Esophagus muscularis mucosa (tissue), 4 donors: ENCODE results near the gene SAMD14. TPM values are rescaled to one million over a fixed set of nuclear protein-coding genes. Genes with fewer than 3 reads are reported as not detected.

Experiments used
- DNase-seq: peaks from one replicate; pipeline ENCODE4 v3.0.0-alpha.2; 2017; ENCODE audit errors: extremely low spot score
- H3K27ac ChIP-seq, 4 donors: fragments of 200-600 bp; sonication (generic); replicated peaks in 1 of 4; 1 replicate in 3 of 4; 2 replicates in 1 of 4; pipeline ENCODE4 v1.5.1; 2016 to 2019; ENCODE audit warnings: mild to moderate bottlenecking in 1 of 4
- H3K27me3 ChIP-seq, 4 donors: fragments of 200-600 bp; sonication (generic); one replicate each; pipeline versions ENCODE4 v1.5.1 to v1.6.0; 2016 to 2019
- H3K36me3 ChIP-seq, 4 donors: fragments of 200-600 bp; sonication (generic); one replicate each; pipeline ENCODE4 v1.5.1; 2016 to 2019
- H3K4me1 ChIP-seq, 4 donors: fragments of 200-600 bp; sonication (generic); one replicate each; pipeline ENCODE4 v1.5.1; 2016 to 2019
- H3K4me3 ChIP-seq, 4 donors: fragments of 200-600 bp; sonication (generic); 1 replicate in 2 of 4; 2 replicates in 2 of 4; pipeline ENCODE4 v1.5.1; 2016 to 2019; ENCODE audit warnings: mild to moderate bottlenecking in 4 of 4, moderate library complexity in 1 of 4
- H3K9me3 ChIP-seq, 4 donors: fragments of 200-600 bp; sonication (generic); 1 replicate in 3 of 4; 2 replicates in 1 of 4; pipeline ENCODE4 v1.5.1; 2016 to 2019
- EP300 ChIP-seq: sonication (generic); formaldehyde crosslinking; IDR thresholded peaks from one replicate; pipeline ENCODE4 v1.6.1; 2017; ENCODE audit warnings: antibody characterized with exemption
- POLR2A ChIP-seq: fragments of 450-650 bp; IDR thresholded peaks from one replicate; pipeline ENCODE4 v1.6.1; 2017; ENCODE audit warnings: antibody characterized with exemption, moderate library complexity, mild to moderate bottlenecking, low read depth
- POLR2AphosphoS5 ChIP-seq, 2 donors: sonication (generic); formaldehyde crosslinking; IDR thresholded peaks; one replicate each; pipeline ENCODE4 v1.6.1; 2017; ENCODE audit warnings: antibody characterized with exemption in 2 of 2
- WGBS: methylation state at CpG from one replicate; pipeline ENCODE4 v1.1.5; 2018; 5-methylcytosine and 5-hydroxymethylcytosine counted together
- intact Hi-C: fragments of 100-400 bp; cut with DNase I; formaldehyde crosslinking; loops from one replicate; pipeline ENCODE4 v1.15.1; 2023
- total RNA-seq, 4 donors: library from RNA; depleted of rRNA; stranded (reverse); fragments of >200 nt; gene quantifications; one replicate each; pipeline versions ENCODE4 v1.1.0 to v1.2.1, GENCODE V29; 2016
- TF ChIP-seq, protein P1 (sequence below), 3 experiments: fragments of 200-600 bp in 2 of 3; fragments of 450-650 bp in 1 of 3; sonication (generic) in 2 of 3; IDR thresholded peaks; one replicate each; pipeline ENCODE4 v1.5.1; 2017 to 2019; ENCODE audit warnings: antibody characterized with exemption in 3 of 3, mild to moderate bottlenecking in 2 of 3, moderate library complexity in 1 of 3

The SAMD14 gene
- total RNA-seq, 4 donors from 2014 or later = 0.98 to 1.8 (median 1.5) TPM

DNA sequence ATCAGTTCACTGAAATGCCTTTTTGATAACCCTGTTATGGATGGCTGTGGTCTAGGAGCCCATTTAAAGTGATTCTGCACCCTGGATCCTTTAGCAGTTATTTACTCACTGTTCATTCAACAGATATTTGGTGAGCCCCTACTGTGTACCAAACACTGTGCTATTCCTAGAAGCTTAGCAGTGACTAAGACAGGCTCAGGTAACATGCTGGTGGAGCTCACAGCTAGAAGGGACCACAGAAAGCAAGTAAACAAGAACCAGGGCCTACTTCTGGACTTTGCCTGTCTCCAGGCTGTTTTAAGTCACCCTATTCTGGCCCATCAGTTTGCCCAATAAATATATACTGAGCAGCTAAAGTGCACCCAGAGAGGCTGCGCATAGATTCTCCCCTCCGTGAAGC is 63.0 kb downstream of the SAMD14 start:
- Histone ChIP-seq H3K27me3 (no peaks in the 10 kb centered on the region), H3K9me3 (no peaks in the 10 kb centered on the region), H3K36me3 (peaks cover 5 to 49% (median 36%) of the 10 kb centered on the region in 4 donors), H3K4me1 (peaks cover 38 to 45% (median 42%) of the 10 kb centered on the region in 4 donors), H3K4me3 (no peak overlapping the region), H3K27ac (no peak overlapping the region)
- no peak for DNase-seq
- intact Hi-C loops = no loop called here
- TF ChIP-seq, protein P1, sequence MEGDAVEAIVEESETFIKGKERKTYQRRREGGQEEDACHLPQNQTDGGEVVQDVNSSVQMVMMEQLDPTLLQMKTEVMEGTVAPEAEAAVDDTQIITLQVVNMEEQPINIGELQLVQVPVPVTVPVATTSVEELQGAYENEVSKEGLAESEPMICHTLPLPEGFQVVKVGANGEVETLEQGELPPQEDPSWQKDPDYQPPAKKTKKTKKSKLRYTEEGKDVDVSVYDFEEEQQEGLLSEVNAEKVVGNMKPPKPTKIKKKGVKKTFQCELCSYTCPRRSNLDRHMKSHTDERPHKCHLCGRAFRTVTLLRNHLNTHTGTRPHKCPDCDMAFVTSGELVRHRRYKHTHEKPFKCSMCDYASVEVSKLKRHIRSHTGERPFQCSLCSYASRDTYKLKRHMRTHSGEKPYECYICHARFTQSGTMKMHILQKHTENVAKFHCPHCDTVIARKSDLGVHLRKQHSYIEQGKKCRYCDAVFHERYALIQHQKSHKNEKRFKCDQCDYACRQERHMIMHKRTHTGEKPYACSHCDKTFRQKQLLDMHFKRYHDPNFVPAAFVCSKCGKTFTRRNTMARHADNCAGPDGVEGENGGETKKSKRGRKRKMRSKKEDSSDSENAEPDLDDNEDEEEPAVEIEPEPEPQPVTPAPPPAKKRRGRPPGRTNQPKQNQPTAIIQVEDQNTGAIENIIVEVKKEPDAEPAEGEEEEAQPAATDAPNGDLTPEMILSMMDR (IDR thresholded peaks at IDR 0.05) = no peak
- TF ChIP-seq POLR2A = no peak
- no peak for TF ChIP-seq EP300
- TF ChIP-seq POLR2AphosphoS5 (IDR thresholded peaks at IDR 0.05) = no peak
- 100% methylated on average over 2 of the region's 2 CpGs for WGBS

GRCh38 chr17:50065056-50065455 is 64.9 kb downstream of the SAMD14 start:
- Histone ChIP-seq H3K9me3 (no peaks in the 10 kb centered on the region), H3K36me3 (peaks cover 0 to 32% (median 20%) of the 10 kb centered on the region in 4 donors), H3K27me3 (no peaks in the 10 kb centered on the region), H3K4me3 (no peak overlapping the region), H3K4me1 (peaks cover 57 to 64% (median 61%) of the 10 kb centered on the region in 4 donors), H3K27ac (peak overlapping the region; percentile 91 to 97 (median 95))
- TF ChIP-seq POLR2A (no peak), EP300 (no peak)
- TF ChIP-seq, protein P1 (IDR thresholded peaks at IDR 0.05) = no peak
- whole genome bisulfite sequencing = 65% methylated on average over 3 of the region's 3 CpGs
- intact Hi-C loops = no loop called here
- DNase-seq = no peak

DNA sequence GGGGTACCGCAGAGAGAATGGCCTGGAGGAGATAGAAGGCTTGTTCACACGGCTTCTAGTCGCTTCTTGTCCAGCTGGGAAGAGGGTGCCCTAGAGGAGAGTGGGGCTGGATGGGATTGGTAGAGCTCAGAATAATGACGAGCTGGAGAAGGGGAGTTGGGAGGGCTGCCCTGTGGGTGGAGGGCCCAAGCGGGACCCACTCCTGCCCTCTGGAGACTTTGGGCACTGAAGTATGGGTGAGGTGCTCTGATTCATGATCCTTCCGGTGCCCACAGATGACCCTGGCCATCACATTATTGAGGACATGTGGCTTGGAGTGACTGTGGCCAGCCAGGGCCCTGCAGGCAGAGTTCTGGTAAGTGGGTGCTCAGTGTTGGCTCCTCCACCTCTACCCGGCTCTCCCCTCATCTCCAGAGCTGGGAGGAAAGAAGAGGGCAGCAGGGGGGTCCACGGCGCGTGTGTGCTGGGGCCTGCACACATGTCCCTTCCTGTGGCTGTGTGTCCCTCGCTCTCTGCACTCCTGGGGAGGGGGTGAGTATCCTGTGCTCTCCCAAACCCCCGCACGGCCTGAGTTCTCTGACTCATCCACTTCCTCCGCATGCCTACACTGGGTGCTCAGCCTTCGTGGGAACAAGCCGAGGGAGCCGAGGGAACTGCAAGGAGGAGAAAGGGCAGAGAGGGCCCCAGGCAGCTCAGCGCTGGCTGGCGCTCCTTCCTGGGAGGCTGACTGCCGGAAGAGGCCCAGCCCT is 65.5 kb downstream of the SAMD14 start:
- intact Hi-C loops = no loop called here
- peak overlapping the region; percentile 91 to 97 (median 95) for H3K27ac ChIP-seq
- no peaks in the 10 kb centered on the region for H3K27me3 ChIP-seq
- DNase-seq = no peak
- WGBS = 63% methylated on average over 12 of the region's 20 CpGs
- TF ChIP-seq POLR2AphosphoS5 (IDR thresholded peaks at IDR 0.05) (peak; percentile 30 to 32), EP300 (no peak), POLR2A (no peak)
- TF ChIP-seq, protein P1 (IDR thresholded peaks at IDR 0.05) = peak in 1 of 3 experiments; percentile 11
- no peaks in the 10 kb centered on the region for H3K9me3 ChIP-seq
- H3K4me3 ChIP-seq = no peak overlapping the region
- peaks cover 0 to 26% (median 14%) of the 10 kb centered on the region in 4 donors for H3K36me3 ChIP-seq
- H3K4me1 ChIP-seq = peaks cover 63 to 71% (median 68%) of the 10 kb centered on the region in 4 donors

DNA sequence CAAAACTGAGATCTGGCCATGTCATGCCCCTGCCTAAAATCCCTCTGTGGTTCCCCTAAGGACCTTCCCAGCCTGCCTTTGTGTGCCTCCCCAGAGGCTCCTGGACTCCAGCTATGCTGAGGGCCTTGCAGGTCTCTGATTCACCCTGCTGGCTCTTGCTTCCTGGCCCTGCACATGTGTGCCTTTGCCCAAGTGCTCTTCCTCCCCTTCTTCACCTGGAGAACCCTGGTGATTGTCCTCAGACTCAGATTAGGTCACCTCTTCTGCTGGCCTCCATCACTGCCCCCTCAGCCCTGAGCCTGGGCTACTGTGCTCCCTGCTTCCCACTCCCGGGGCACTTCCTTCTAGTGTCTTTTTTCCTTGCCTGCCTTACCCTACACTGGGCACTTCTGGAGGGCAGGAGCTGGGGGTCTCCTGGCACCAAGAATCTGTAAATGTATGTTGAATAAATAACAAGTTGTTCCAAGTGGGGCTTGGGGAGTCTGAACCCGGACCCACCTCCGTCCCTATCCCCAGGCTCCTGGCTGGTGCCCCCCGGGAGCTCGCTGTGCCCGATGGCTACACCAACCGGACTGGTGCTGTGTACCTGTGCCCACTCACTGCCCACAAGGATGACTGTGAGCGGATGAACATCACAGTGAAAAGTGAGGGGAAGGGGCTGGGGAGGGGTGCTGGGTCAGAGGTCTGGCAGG is 66.3 kb downstream of the SAMD14 start:
- Histone ChIP-seq H3K9me3 (no peaks in the 10 kb centered on the region), H3K27ac (peak overlapping the region; percentile 91 to 97 (median 95)), H3K4me3 (no peak overlapping the region), H3K27me3 (no peaks in the 10 kb centered on the region), H3K4me1 (peaks cover 71 to 78% (median 75%) of the 10 kb centered on the region in 4 donors), H3K36me3 (peaks cover 0 to 19% (median 8%) of the 10 kb centered on the region in 4 donors)
- DNase-seq = no peak
- TF ChIP-seq POLR2AphosphoS5 (IDR thresholded peaks at IDR 0.05) (no peak), POLR2A (no peak), EP300 (no peak)
- TF ChIP-seq, protein P1 (IDR thresholded peaks at IDR 0.05) = no peak
- whole genome bisulfite sequencing = 98% methylated on average over 5 of the region's 8 CpGs
- intact Hi-C loops = no loop called here
